Pancreas (tissue), 10 donors: ENCODE measurements around the gene IL3. TPM values are rescaled to one million over a fixed set of nuclear protein-coding genes. Genes with fewer than 3 reads are reported as not detected.

Experiments
- ATAC-seq, 4 donors: fragments of 200-7000 bp; cut with Tn5 transposase; one replicate each; pipeline versions ENCODE4 v1.8.0 to v1.9.1; 2020; ENCODE audit warnings: mild to moderate bottlenecking in 4 of 4, moderate library complexity in 4 of 4
- DNase-seq, 6 donors: peaks; one replicate each; pipeline ENCODE4 v3.0.0-alpha.2; 2020
- FAIRE-seq: peaks from 2 replicates; lab custom pipeline; 2012; peaks lifted over from hg19 to GRCh38; lab: Jason Lieb, UNC
- H3K27ac ChIP-seq, 4 donors: fragments of 200-600 bp; sonication (generic); 1 replicate in 3 of 4; 2 replicates in 1 of 4; pipeline versions ENCODE4 v1.5.0 to v1.8.0; 2020
- H3K27me3 ChIP-seq, 4 donors: fragments of 200-600 bp; one replicate each; pipeline ENCODE4 v1.8.0; 2021
- H3K36me3 ChIP-seq, 3 donors: fragments of 200-600 bp; sonication (generic) in 1 of 3; one replicate each; pipeline versions ENCODE4 v1.5.0 to v1.8.0; 2020 to 2021
- H3K4me1 ChIP-seq, 3 donors: fragments of 200-600 bp; one replicate each; pipeline ENCODE4 v1.8.0; 2021
- H3K4me3 ChIP-seq, 4 donors: fragments of 200-600 bp; sonication (generic) in 2 of 4; one replicate each; pipeline versions ENCODE4 v1.5.0 to v1.8.0; 2020 to 2021
- H3K9me3 ChIP-seq, 4 donors: fragments of 200-600 bp; one replicate each; pipeline ENCODE4 v1.8.0; 2021
- CTCF ChIP-seq, 4 donors: fragments of 200-600 bp; sonication (generic) in 3 of 4; IDR thresholded peaks; one replicate each; pipeline versions ENCODE4 v1.5.0 to v1.8.0; 2021; ENCODE audit warnings: antibody characterized with exemption in 4 of 4
- WGBS, 2 donors: extraction: QIAGEN DNeasy Blood & Tissue Kit; methylation state at CpG; one replicate each; pipeline ENCODE4 v1.1.7; 2013; 5-methylcytosine and 5-hydroxymethylcytosine counted together
- intact Hi-C, 3 donors: fragments of 100-400 bp; cut with DNase I; formaldehyde crosslinking; loops; one replicate each; pipeline versions ENCODE4 v1.11.1 to v1.14.2; 2022
- polyA plus RNA-seq, 2 donors: library from polyadenylated mRNA; stranded (reverse); fragments of 200-250 nt; gene quantifications; one replicate each; pipeline ENCODE4 v1.2.3, GENCODE V29; 2013
- total RNA-seq, 6 donors: library from RNA; stranded (reverse); fragmentation: NEBNext Ultra II Directional in 4 of 6; extraction: Animal tissue kit (Norgen Biotek cat#: 25700) in 4 of 6; gene quantifications; one replicate each; pipeline versions ENCODE4 v1.2.1 to v1.2.4, GENCODE V29; 2021 to 2023
- donor health status: healthy with polysubstance abuse.
- donor health status: DM: no; HTN: no; CAD: no; lungs with moderate emphysema.
- donor health status: DM: no; HTN: no; CAD: no.
- donor health status: control.
- donor health status: control.
- donor health status: Bipolar disorder and iron deficiency.
- donor health status: DM: yes; HTN: yes; CAD: no.
- donor health status: DM: no; HTN: no; CAD: no.
- donor health status: DM: no; HTN: no; CAD: no.
- donor health status: DM: yes; HTN: yes; CAD: no.

The IL3 gene
- total and polyA plus RNA-seq, 8 donors, result not detected

GRCh38 chr5:132102101-132102701, 41.7 kb downstream of the IL3 start:
- ATAC-seq, result no peak
- intact Hi-C loops, result no loop called here
- H3K27me3 ChIP-seq, result no peaks in the 10 kb centered on the region
- no peak for FAIRE-seq
- no peak for DNase-seq
- H3K27ac ChIP-seq, result no peak overlapping the region
- no peak for TF ChIP-seq CTCF (IDR thresholded peaks at IDR 0.05)
- 85% methylated on average over 5 of the region's 5 CpGs for WGBS, 2 donors
- H3K9me3 ChIP-seq, result no peaks in the 10 kb centered on the region
- H3K4me1 ChIP-seq, result no peaks in the 10 kb centered on the region
- no peaks in the 10 kb centered on the region for H3K36me3 ChIP-seq
- H3K4me3 ChIP-seq, result no peak overlapping the region

GRCh38 chr5:132102944-132103331, 42.5 kb downstream of the IL3 start:
- Histone ChIP-seq H3K36me3 (no peaks in the 10 kb centered on the region), H3K4me3 (no peak overlapping the region), H3K9me3 (no peaks in the 10 kb centered on the region), H3K27ac (peak overlapping the region in 2 of 4 donors; percentile 34 to 57), H3K27me3 (no peaks in the 10 kb centered on the region), H3K4me1 (no peaks in the 10 kb centered on the region)
- no peak for DNase-seq
- no peak for FAIRE-seq
- ATAC-seq, result peak in 1 of 4 donors; percentile 24
- intact Hi-C loops, result no loop called here
- no peak for TF ChIP-seq CTCF (IDR thresholded peaks at IDR 0.05)
- WGBS, 2 donors, result 77 to 79% methylated on average over 3 of the region's 3 CpGs

- Histone ChIP-seq H3K27ac (peak overlapping the region in 2 of 4 donors; percentile 34 to 57), H3K36me3 (no peaks in the 10 kb centered on the region), H3K4me1 (no peaks in the 10 kb centered on the region)
Observed at GRCh38 chr5:132103332-132103951, 43.0 kb downstream of the IL3 start.

GRCh38 chr5:132103969-132104391, 43.5 kb downstream of the IL3 start:
- intact Hi-C loops, result no loop called here
- WGBS, 2 donors, result 84 to 85% methylated on average over 6 of the region's 6 CpGs
- FAIRE-seq (no peak), DNase-seq (no peak), ATAC-seq (peak in 1 of 4 donors; percentile 8)
- no peaks in the 10 kb centered on the region for H3K36me3 ChIP-seq
- no peaks in the 10 kb centered on the region for H3K4me1 ChIP-seq
- TF ChIP-seq CTCF (IDR thresholded peaks at IDR 0.05), result no peak
- no peak overlapping the region for H3K4me3 ChIP-seq
- no peaks in the 10 kb centered on the region for H3K9me3 ChIP-seq
- H3K27me3 ChIP-seq, result no peaks in the 10 kb centered on the region
- H3K27ac ChIP-seq, result peak overlapping the region in 2 of 4 donors; percentile 34 to 57

More at GRCh38 chr5:132103332-132103951, 43.0 kb downstream of the IL3 start:
- no peak for FAIRE-seq
- H3K27me3 ChIP-seq, result no peaks in the 10 kb centered on the region
- peak; percentile 85 to 89 (median 88) for ATAC-seq
- peak; percentile 52 to 85 (median 82) for DNase-seq
- no peaks in the 10 kb centered on the region for H3K9me3 ChIP-seq
- TF ChIP-seq CTCF (IDR thresholded peaks at IDR 0.05), result no peak
- no peak overlapping the region for H3K4me3 ChIP-seq
- intact Hi-C loops, result no loop called here

GRCh38 chr5:132104556-132104955, 44.1 kb downstream of the IL3 start:
- no peak for FAIRE-seq
- no peak for DNase-seq
- TF ChIP-seq CTCF (IDR thresholded peaks at IDR 0.05), result no peak

More at GRCh38 chr5:132104556-132104955, 44.1 kb downstream of the IL3 start:
- Histone ChIP-seq H3K4me1 (no peaks in the 10 kb centered on the region), H3K36me3 (no peaks in the 10 kb centered on the region), H3K4me3 (no peak overlapping the region), H3K27ac (no peak overlapping the region), H3K9me3 (no peaks in the 10 kb centered on the region), H3K27me3 (no peaks in the 10 kb centered on the region)
- ATAC-seq, result no peak
- intact Hi-C loops, result no loop called here
